Nephron (organoid): ENCODE data around the gene NR3C2.
A peak's percentile ranks its signal among the peaks of the same experiment; 100 is the strongest.

Source experiments
- H3K27ac Mint-ChIP-seq, 3 experiments: 2 replicates each; pipeline ENCODE4 v1.8.0; 2020; ENCODE audit warnings: mixed read lengths in 3 of 3, mild to moderate bottlenecking in 2 of 3, moderate library complexity in 1 of 3
- H3K27me3 Mint-ChIP-seq: 2 replicates; pipeline ENCODE4 v1.8.0; 2021; ENCODE audit warnings: low read depth, mild to moderate bottlenecking, moderate library complexity, mixed read lengths
- H3K36me3 Mint-ChIP-seq: 2 replicates; pipeline ENCODE4 v1.8.0; 2020; ENCODE audit warnings: low read depth, mixed read lengths
- H3K4me1 Mint-ChIP-seq: 2 replicates; pipeline ENCODE4 v1.8.0; 2020; ENCODE audit warnings: mixed read lengths
- H3K4me3 Mint-ChIP-seq, 3 experiments: 2 replicates each; pipeline ENCODE4 v1.8.0; 2020; ENCODE audit warnings: mild to moderate bottlenecking in 3 of 3, mixed read lengths in 3 of 3, moderate library complexity in 2 of 3
- H3K9me3 Mint-ChIP-seq: 2 replicates; pipeline ENCODE4 v1.8.0; 2020; ENCODE audit warnings: mixed read lengths
- TF ChIP-seq, protein P1 (sequence below), 3 experiments: fragments of 200-600 bp; sonication (generic); IDR thresholded peaks; one replicate each; pipeline ENCODE4 v1.5.0; 2021; ENCODE audit warnings: antibody characterized with exemption in 3 of 3; ENCODE audit not compliant: unreplicated experiment in 3 of 3

NR3C2 gene

DNA sequence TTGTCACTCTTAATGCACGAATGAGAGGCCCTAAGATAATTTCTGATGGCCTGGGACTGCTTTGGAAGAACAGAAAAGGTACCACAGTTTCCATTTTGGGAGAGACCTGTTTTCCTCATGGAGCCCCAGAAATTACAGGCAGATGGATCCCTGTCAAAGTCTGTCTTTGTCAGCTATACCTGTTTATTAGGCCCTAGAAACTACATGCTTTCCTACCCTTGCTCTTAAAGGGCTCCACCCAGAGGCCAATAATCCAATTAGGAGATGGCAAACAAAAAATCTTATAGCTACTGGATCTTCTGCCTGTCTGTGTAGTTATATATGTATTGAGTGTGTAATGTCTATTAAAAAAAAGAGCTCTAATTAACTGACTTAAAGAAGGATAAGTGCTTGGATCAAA is 141.3 kb downstream of the NR3C2 start:
- no peak overlapping the region for H3K4me3 Mint-ChIP-seq
- H3K9me3 Mint-ChIP-seq: peaks cover 30% of the 10 kb centered on the region
- TF ChIP-seq, protein P1, sequence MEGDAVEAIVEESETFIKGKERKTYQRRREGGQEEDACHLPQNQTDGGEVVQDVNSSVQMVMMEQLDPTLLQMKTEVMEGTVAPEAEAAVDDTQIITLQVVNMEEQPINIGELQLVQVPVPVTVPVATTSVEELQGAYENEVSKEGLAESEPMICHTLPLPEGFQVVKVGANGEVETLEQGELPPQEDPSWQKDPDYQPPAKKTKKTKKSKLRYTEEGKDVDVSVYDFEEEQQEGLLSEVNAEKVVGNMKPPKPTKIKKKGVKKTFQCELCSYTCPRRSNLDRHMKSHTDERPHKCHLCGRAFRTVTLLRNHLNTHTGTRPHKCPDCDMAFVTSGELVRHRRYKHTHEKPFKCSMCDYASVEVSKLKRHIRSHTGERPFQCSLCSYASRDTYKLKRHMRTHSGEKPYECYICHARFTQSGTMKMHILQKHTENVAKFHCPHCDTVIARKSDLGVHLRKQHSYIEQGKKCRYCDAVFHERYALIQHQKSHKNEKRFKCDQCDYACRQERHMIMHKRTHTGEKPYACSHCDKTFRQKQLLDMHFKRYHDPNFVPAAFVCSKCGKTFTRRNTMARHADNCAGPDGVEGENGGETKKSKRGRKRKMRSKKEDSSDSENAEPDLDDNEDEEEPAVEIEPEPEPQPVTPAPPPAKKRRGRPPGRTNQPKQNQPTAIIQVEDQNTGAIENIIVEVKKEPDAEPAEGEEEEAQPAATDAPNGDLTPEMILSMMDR (IDR thresholded peaks at IDR 0.05; ENCODE audit: unreplicated experiment in 3 of 3): no peak
- H3K4me1 Mint-ChIP-seq: peaks cover 5% of the 10 kb centered on the region
- H3K36me3 Mint-ChIP-seq: peaks cover 14% of the 10 kb centered on the region
- H3K27me3 Mint-ChIP-seq: no peaks in the 10 kb centered on the region
- no peak overlapping the region for H3K27ac Mint-ChIP-seq

DNA sequence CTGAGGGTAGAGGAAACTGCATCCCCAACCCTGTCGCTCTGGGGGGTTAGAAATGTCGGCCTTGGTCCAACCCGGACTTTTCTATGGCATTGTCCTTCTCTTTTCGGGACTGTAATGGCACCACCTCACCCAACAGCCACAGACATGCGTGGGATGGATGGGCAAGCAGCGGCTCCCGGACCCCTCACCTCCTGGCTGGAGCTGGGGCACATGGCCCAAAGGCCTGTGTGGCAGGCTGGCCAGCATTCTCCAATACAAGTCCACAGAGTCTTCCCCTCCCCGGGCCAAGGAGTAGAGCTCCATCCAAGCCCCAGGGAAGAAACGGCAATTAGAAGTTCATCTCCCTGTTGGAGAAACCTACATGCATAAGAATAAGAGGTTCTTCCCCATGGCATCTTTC is 142.9 kb downstream of the NR3C2 start:
- peaks cover 32% of the 10 kb centered on the region for H3K9me3 Mint-ChIP-seq
- TF ChIP-seq, protein P1 (IDR thresholded peaks at IDR 0.05; ENCODE audit: unreplicated experiment in 3 of 3): no peak
- H3K4me1 Mint-ChIP-seq: no peaks in the 10 kb centered on the region
- no peak overlapping the region for H3K27ac Mint-ChIP-seq
- no peak overlapping the region for H3K4me3 Mint-ChIP-seq
- peaks cover 14% of the 10 kb centered on the region for H3K36me3 Mint-ChIP-seq
- no peaks in the 10 kb centered on the region for H3K27me3 Mint-ChIP-seq

DNA sequence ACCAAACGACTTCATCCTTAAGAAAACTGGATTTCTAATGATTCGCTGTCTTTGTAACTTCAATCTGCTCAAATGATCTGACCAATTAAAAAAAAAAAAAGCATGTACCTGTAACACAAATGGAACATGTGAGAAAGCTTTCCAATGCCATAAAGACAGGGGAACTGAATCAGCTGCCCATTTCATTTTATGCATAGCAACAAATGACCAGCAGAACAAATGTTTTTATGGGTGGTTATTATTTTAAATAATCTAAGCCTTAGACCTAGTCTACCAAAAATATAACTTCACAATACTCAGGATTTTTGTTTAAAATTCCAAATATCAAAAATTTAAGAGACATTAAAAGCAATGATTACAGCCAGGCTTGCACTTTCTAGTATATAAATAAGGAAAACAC is 145.7 kb downstream of the NR3C2 start:
- H3K27me3 Mint-ChIP-seq: no peaks in the 10 kb centered on the region
- H3K36me3 Mint-ChIP-seq: peaks cover 14% of the 10 kb centered on the region

DNA sequence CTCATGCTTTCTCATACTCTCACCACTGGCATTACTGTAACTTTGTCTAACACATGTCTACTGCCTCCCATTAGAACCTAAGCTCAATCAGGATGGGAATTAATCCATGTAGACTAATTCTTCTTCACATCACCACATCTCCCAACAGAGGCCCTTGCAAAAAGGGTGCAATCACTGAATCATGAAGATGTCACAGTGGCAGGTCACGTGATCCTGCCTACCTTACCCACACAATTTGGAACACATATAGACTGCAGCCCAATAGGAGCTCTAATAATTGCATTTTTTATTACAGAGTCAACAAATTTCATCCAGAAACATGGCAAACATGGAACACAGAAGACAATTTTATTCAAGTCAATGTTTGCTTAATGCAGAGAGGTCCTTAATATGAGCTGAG is 146.6 kb downstream of the NR3C2 start:
- no peaks in the 10 kb centered on the region for H3K27me3 Mint-ChIP-seq
- H3K9me3 Mint-ChIP-seq: peaks cover 18% of the 10 kb centered on the region
- TF ChIP-seq, protein P1 (IDR thresholded peaks at IDR 0.05; ENCODE audit: unreplicated experiment in 3 of 3): no peak
- no peak overlapping the region for H3K4me3 Mint-ChIP-seq
- H3K27ac Mint-ChIP-seq: no peak overlapping the region
- peaks cover 9% of the 10 kb centered on the region for H3K36me3 Mint-ChIP-seq
- no peaks in the 10 kb centered on the region for H3K4me1 Mint-ChIP-seq

More for the DNA sequence above, 145.7 kb downstream of the NR3C2 start:
- no peak overlapping the region for H3K27ac Mint-ChIP-seq
- H3K9me3 Mint-ChIP-seq: peaks cover 25% of the 10 kb centered on the region
- no peaks in the 10 kb centered on the region for H3K4me1 Mint-ChIP-seq
- TF ChIP-seq, protein P1 (IDR thresholded peaks at IDR 0.05; ENCODE audit: unreplicated experiment in 3 of 3): no peak
- no peak overlapping the region for H3K4me3 Mint-ChIP-seq

DNA sequence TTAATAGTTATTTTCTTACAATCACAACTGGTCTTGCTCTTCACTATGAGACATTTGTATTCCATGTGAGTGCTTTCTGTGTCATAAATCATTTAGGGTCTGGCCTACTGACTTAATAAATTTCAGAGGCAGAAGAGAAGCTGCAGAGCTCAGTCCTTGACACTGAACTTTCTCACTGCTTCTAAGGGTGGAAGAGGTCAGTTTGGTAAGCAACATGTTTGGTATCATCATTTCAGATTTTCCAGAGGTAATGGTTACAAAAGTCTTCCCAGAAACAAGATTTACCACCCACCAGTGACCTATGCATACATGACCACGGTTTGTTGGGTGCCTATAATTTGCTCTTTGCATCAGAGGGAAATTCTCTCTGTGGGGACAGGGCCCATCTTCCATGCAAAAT is 148.6 kb downstream of the NR3C2 start:
- H3K36me3 Mint-ChIP-seq: peaks cover 6% of the 10 kb centered on the region
- no peaks in the 10 kb centered on the region for H3K27me3 Mint-ChIP-seq
- H3K4me3 Mint-ChIP-seq: no peak overlapping the region
- peaks cover 13% of the 10 kb centered on the region for H3K4me1 Mint-ChIP-seq
- H3K27ac Mint-ChIP-seq: peak overlapping the region in 1 of 3 experiments; percentile 53
- TF ChIP-seq, protein P1 (IDR thresholded peaks at IDR 0.05; ENCODE audit: unreplicated experiment in 3 of 3): no peak
- peaks cover 10% of the 10 kb centered on the region for H3K9me3 Mint-ChIP-seq

DNA sequence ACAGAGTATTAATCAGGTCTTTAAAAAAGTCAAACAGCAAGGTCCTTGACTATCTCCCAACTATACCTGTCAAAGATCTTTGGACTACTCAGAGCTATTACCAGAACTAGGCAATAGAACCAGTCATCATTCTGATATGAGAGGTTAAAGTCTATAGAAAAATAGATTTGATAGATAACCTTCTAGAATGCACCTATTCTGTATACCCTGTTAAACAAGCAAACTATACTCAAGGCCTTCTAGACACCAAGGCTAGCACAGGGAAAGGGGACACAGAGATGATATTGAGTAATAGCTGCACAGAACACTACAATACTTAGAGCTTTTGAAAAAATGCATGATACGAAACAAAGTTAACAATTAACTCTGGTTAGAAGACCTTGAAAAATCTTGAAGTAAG is 149.5 kb downstream of the NR3C2 start:
- Mint-ChIP-seq H3K4me3 (no peak overlapping the region), H3K9me3 (peaks cover 3% of the 10 kb centered on the region), H3K27ac (peak overlapping the region in 1 of 3 experiments; percentile 53), H3K36me3 (no peaks in the 10 kb centered on the region), H3K4me1 (peaks cover 20% of the 10 kb centered on the region), H3K27me3 (no peaks in the 10 kb centered on the region)
- TF ChIP-seq, protein P1 (IDR thresholded peaks at IDR 0.05; ENCODE audit: unreplicated experiment in 3 of 3): no peak
